Heart right ventricle (tissue), 16 donors: ENCODE data around the gene AMPH. TPM values are rescaled to one million over a fixed set of nuclear protein-coding genes. Genes with fewer than 3 reads are reported as not detected.

Source experiments
- ATAC-seq, 8 donors: fragments of 200-7000 bp; cut with Tn5 transposase; one replicate each; pipeline ENCODE4 v1.9.1; 2020; ENCODE audit warnings: mild to moderate bottlenecking in 8 of 8, moderate library complexity in 8 of 8, moderate number of reproducible peaks in 1 of 8
- DNase-seq, 2 donors: peaks; one replicate each; pipeline ENCODE4 v3.0.0-alpha.2; 2020
- H3K27ac ChIP-seq, 10 donors: fragments of 200-600 bp; sonication (generic) in 2 of 10; one replicate each; pipeline versions ENCODE4 v1.5.0 to v1.8.0; 2020 to 2022; ENCODE audit warnings: mild to moderate bottlenecking in 3 of 10
- H3K27me3 ChIP-seq, 7 donors: fragments of 200-600 bp; one replicate each; pipeline ENCODE4 v1.8.0; 2021 to 2022; ENCODE audit warnings: mild to moderate bottlenecking in 2 of 7
- H3K36me3 ChIP-seq, 9 donors: fragments of 200-600 bp; sonication (generic) in 1 of 9; one replicate each; pipeline versions ENCODE4 v1.5.0 to v1.8.0; 2020 to 2022; ENCODE audit warnings: mild to moderate bottlenecking in 2 of 9
- H3K4me1 ChIP-seq, 9 donors: fragments of 200-600 bp; sonication (generic) in 1 of 9; one replicate each; pipeline versions ENCODE4 v1.5.0 to v1.8.0; 2020 to 2022; ENCODE audit warnings: mild to moderate bottlenecking in 4 of 9
- H3K4me3 ChIP-seq, 10 donors: fragments of 200-600 bp; sonication (generic) in 2 of 10; one replicate each; pipeline versions ENCODE4 v1.5.0 to v1.8.0; 2020 to 2022; ENCODE audit warnings: mild to moderate bottlenecking in 7 of 10, moderate library complexity in 2 of 10
- H3K9me3 ChIP-seq, 11 donors: fragments of 200-600 bp in 10 of 11; sonication (generic) in 2 of 11; one replicate each; pipeline versions ENCODE4 v1.5.0 to v1.8.0; 2013 to 2022; ENCODE audit warnings: mild to moderate bottlenecking in 2 of 11, control low read depth in 1 of 11, moderate library complexity in 1 of 11
- WGBS, 2 donors: extraction: QIAGEN DNeasy Blood & Tissue Kit; methylation state at CpG; one replicate each; pipeline ENCODE4 v1.1.7; 2013; ENCODE audit warnings: inconsistent platforms in 1 of 2; 5-methylcytosine and 5-hydroxymethylcytosine counted together
- intact Hi-C, 10 donors: fragments of 100-400 bp; cut with DNase I; formaldehyde crosslinking; loops; one replicate each; pipeline versions ENCODE4 v1.11.1 to v1.14.2; 2022
- polyA plus RNA-seq, 2 donors: library from polyadenylated mRNA; stranded (reverse); fragments of 200-250 nt; gene quantifications; one replicate each; pipeline ENCODE4 v1.2.3, GENCODE V29; 2013
- total RNA-seq, 10 donors: library from RNA; stranded (reverse); fragmentation: NEBNext Ultra II Directional in 3 of 10; extraction: Animal tissue kit (Norgen Biotek cat#: 25700) in 3 of 10; gene quantifications; one replicate each; pipeline versions ENCODE4 v1.2.1 to v1.2.4, GENCODE V29; 2021 to 2023
- TF ChIP-seq, protein P1 (sequence below), 9 donors: fragments of 200-600 bp; sonication (generic) in 2 of 9; IDR thresholded peaks; one replicate each; pipeline versions ENCODE4 v1.5.0 to v1.8.0; 2021 to 2022; ENCODE audit warnings: antibody characterized with exemption in 9 of 9, mild to moderate bottlenecking in 5 of 9, moderate library complexity in 1 of 9
- donor health status: Arrhythmogenic right ventricular cardiomyopathy.
- donor health status: ischemic (EF 13 %, LVEDD 7.1; RV severe dilation, severe dysfunction).
- donor health status: healthy with polysubstance abuse.
- donor health status: DM: no; HTN: yes; CAD: no.
- donor health status: DM: no; HTN: no; CAD: no.
- donor health status: ischemic (EF 25% LVEDD 6.9; RV normal size, moderate dysfunction).
- donor health status: ischemic (EF 25% LVEDD 5.7; RV mildly dilated, moderate dysfunction).
- donor health status: healthy.
- donor health status: DM: yes; HTN: yes; CAD: no.
- donor health status: Ischemic cardiomyopathy.
- donor health status: ischemic (EF 35%, LVEDD 5.7; RV mildly dilated, moderate dysfunction).
- donor health status: nonischemic (EF 11% LVEDD 7.7; RV severe dilation, severe dysfunction).
- donor health status: DM: yes; HTN: yes; CAD: no.
- donor health status: PGD.
- donor health status: ischemic (EF 29% LVEDD 5.4; RV normal size, mild dysfunction).
- donor health status: nonischemic (EF 23%, LVEDD 6.1; RV moderate dilation, normal function).

AMPH gene
- total and polyA plus RNA-seq, 12 donors = 0.95 to 3.5 (median 2.3) TPM

DNA sequence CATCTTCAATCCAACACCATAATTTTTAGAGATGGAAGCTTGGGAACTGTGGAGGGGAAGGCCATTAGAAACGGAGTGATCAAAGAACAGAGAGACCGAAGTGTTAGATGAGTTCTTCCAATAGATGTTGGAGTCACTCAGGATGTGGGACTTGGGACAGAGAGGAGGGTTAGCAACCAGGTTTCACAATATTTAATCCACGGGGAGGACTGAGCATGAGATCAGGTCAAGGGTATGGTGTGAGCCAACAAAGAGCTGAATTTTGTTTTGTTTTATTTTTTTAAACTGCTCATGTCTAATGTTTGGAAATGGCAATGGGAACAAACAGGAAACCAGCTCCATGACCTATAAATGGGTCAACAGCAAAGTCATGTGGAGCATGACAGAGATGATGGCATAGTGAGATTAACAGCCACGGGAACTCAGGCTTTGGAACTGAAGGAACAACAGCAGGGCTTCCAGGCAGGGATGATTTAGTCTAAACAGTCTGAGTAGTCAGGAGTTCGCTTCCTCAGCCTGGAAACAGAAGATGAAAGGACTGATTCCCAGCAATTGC is 38.9 kb upstream of the AMPH start:
- H3K36me3 ChIP-seq = no peaks in the 10 kb centered on the region
- peaks cover 0 to 3% (median 0%) of the 10 kb centered on the region in 11 donors for H3K9me3 ChIP-seq
- peak in 4 of 8 donors; percentile 35 to 82 (median 50) for ATAC-seq
- peak overlapping the region in 1 of 10 donors; percentile 20 for H3K27ac ChIP-seq
- no peak overlapping the region for H3K4me3 ChIP-seq
- no peak for DNase-seq
- peaks cover 0 to 26% (median 0%) of the 10 kb centered on the region in 9 donors for H3K4me1 ChIP-seq
- 70 to 71% methylated on average over 5 of the region's 5 CpGs for WGBS, 2 donors
- H3K27me3 ChIP-seq = no peaks in the 10 kb centered on the region
- TF ChIP-seq, protein P1, sequence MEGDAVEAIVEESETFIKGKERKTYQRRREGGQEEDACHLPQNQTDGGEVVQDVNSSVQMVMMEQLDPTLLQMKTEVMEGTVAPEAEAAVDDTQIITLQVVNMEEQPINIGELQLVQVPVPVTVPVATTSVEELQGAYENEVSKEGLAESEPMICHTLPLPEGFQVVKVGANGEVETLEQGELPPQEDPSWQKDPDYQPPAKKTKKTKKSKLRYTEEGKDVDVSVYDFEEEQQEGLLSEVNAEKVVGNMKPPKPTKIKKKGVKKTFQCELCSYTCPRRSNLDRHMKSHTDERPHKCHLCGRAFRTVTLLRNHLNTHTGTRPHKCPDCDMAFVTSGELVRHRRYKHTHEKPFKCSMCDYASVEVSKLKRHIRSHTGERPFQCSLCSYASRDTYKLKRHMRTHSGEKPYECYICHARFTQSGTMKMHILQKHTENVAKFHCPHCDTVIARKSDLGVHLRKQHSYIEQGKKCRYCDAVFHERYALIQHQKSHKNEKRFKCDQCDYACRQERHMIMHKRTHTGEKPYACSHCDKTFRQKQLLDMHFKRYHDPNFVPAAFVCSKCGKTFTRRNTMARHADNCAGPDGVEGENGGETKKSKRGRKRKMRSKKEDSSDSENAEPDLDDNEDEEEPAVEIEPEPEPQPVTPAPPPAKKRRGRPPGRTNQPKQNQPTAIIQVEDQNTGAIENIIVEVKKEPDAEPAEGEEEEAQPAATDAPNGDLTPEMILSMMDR (IDR thresholded peaks at IDR 0.05) = no peak
- intact Hi-C loops = loop anchor here in 3 of 10 donors (10.0 kb wide), 2 partner anchors 265 to 275 kb away; no protein-coding TSS in a partner anchor

DNA sequence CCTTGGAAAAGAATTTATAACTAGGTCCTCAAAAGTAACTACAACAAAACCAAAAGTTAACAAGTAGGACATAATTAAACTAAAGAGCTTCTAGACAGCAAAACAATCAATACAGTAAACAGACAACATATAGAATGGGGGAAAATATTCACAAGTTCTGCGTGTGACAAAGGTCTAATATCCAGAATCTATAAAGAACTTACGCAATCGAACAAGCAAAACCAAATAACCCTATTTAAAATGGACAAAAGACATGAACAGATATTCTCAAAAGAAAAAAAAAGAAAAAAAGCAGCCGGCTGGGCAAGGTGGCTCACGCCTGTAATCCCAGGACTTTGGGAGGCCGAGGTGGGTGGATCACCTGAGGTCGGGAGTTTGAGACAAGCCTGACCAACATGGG is 33.8 kb upstream of the AMPH start:
- peaks cover 0 to 7% (median 0%) of the 10 kb centered on the region in 11 donors for H3K9me3 ChIP-seq
- WGBS, 2 donors = 92 to 93% methylated on average over 7 of the region's 7 CpGs
- H3K27ac ChIP-seq = no peak overlapping the region
- H3K27me3 ChIP-seq = peaks cover 0 to 5% (median 0%) of the 10 kb centered on the region in 7 donors
- no peaks in the 10 kb centered on the region for H3K36me3 ChIP-seq
- H3K4me3 ChIP-seq = no peak overlapping the region
- DNase-seq (no peak), ATAC-seq (no peak)
- intact Hi-C loops = loop anchor here in 7 of 10 donors (5.0 to 10.0 kb wide), 5 partner anchors 213 to 270 kb away; no protein-coding TSS in a partner anchor
- peaks cover 0 to 2% (median 0%) of the 10 kb centered on the region in 9 donors for H3K4me1 ChIP-seq
- TF ChIP-seq, protein P1 (IDR thresholded peaks at IDR 0.05) = no peak

DNA sequence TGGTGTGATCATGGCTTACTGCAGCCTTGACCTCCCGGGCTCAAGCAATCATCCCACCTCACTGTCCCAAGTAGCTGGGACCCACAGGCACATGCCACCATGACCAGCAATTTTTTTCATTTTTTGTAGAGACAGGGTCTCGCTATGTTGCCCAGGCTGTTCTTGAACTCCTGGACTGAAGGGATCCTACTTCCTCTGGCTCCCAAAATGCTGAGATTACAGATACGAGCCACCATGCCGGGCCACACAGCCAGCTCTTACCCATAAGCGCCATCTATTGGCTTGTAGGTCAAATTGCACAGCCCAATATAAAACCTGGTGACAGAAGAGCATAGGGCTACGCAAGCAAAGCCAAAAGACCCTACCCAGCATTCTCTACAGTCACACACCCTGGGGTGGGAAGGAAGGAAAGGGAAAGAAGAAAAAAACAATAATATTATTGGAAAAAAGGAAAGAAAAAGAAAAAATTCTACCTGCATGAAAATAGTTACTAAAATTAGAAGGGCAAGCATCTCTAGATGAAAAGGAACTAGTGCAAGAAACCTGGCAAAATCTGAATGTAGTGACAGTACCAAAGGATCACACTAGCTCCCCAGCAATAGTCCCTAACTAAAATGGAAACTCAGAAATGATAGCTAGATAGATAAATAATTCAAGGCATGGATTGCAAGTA is 29.4 kb upstream of the AMPH start:
- no peaks in the 10 kb centered on the region for H3K36me3 ChIP-seq
- TF ChIP-seq, protein P1 (IDR thresholded peaks at IDR 0.05) = peak in 8 of 9 donors; percentile 41 to 76 (median 58)
- ATAC-seq = peak in 4 of 8 donors; percentile 35 to 51 (median 46)
- H3K27me3 ChIP-seq = peaks cover 0 to 5% (median 0%) of the 10 kb centered on the region in 7 donors
- H3K27ac ChIP-seq = no peak overlapping the region
- H3K9me3 ChIP-seq = peaks cover 0 to 4% (median 0%) of the 10 kb centered on the region in 11 donors
- intact Hi-C loops = loop anchor here in 8 of 10 donors (2.0 to 10.0 kb wide), 7 partner anchors 208 to 266 kb away; no protein-coding TSS in a partner anchor
- DNase-seq = no peak
- WGBS, 2 donors = 32 to 34% methylated on average over 6 of the region's 6 CpGs
- H3K4me3 ChIP-seq = no peak overlapping the region
- peaks cover 0 to 32% (median 0%) of the 10 kb centered on the region in 9 donors for H3K4me1 ChIP-seq

DNA sequence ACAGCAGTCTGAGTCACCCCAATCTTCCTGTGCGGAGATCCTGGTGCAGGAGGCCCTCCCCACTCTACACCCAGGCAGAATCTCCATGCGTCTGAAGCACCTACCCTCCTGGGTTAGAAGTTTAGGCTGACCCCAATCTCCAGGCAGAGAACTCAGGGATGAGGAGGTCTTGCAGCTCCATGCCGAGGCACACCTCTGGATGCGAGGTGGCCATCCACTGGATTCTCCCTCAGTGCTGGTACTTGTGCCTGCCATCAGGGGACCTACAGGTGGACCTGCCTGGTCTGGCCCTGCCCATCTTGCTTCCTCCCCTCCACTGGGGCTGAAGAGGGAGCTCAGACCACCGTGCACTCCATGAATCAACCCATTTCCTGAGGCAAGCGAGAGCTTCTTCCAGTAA is 28.8 kb upstream of the AMPH start:
- ATAC-seq = no peak
- Histone ChIP-seq H3K27ac (no peak overlapping the region), H3K36me3 (no peaks in the 10 kb centered on the region), H3K4me3 (no peak overlapping the region), H3K4me1 (peaks cover 0 to 32% (median 0%) of the 10 kb centered on the region in 9 donors), H3K9me3 (peaks cover 0 to 4% (median 0%) of the 10 kb centered on the region in 11 donors), H3K27me3 (peaks cover 0 to 5% (median 0%) of the 10 kb centered on the region in 7 donors)
- intact Hi-C loops = loop anchor here in 9 of 10 donors (2.0 to 10.0 kb wide), 8 partner anchors 205 to 265 kb away; no protein-coding TSS in a partner anchor
- TF ChIP-seq, protein P1 (IDR thresholded peaks at IDR 0.05) = no peak
- 89 to 92% methylated on average over 6 of the region's 6 CpGs for WGBS, 2 donors
- DNase-seq = no peak
